H1 (cell line): Measurements from ENCODE around the gene ERMARD. TPM values are rescaled to one million over a fixed set of nuclear protein-coding genes. Genes with fewer than 3 reads are reported as not detected.

ENCODE experiments used
- CTCF ChIA-PET: fragments of 300-600 bp; sonication (Branson Sonifier 250); formaldehyde crosslinking; loops from one replicate; lab custom pipeline; 2021; ENCODE audit not compliant: partially characterized antibody; lab: Charles Lee
- POLR2A ChIA-PET: fragments of 300-600 bp; sonication (Branson Sonifier 250); formaldehyde crosslinking; loops from one replicate; lab custom pipeline; 2021; ENCODE audit warnings: inconsistent platforms; ENCODE audit not compliant: partially characterized antibody; lab: Charles Lee
- DNase-seq, 2 experiments: peaks; one replicate each; pipeline versions ENCODE4 v3.0.0 to v3.0.0-alpha.2; 2010 to 2022; ENCODE audit warnings: low spot score in 2 of 2, low read depth in 1 of 2, mixed read lengths in 1 of 2
- FAIRE-seq: peaks from 2 replicates; lab custom pipeline; 2011; peaks lifted over from hg19 to GRCh38; lab: Jason Lieb, UNC
- H2AFZ ChIP-seq: 2 replicates; pipeline ENCODE4 v1.8.1; 2012; ENCODE audit warnings: low read length, inconsistent platforms
- H2AK5ac ChIP-seq: 2 replicates; pipeline ENCODE4 v1.6.1; 2013; ENCODE audit warnings: low read depth, low read length
- H2BK120ac ChIP-seq: replicated peaks from 2 replicates; pipeline ENCODE3; 2013; ENCODE audit warnings: low read depth, low read length, inconsistent platforms
- H2BK12ac ChIP-seq: 2 replicates; pipeline ENCODE4 v1.6.1; 2013; ENCODE audit warnings: low read depth, low read length
- H2BK15ac ChIP-seq: 2 replicates; pipeline ENCODE4 v1.6.1; 2013; ENCODE audit warnings: low read length
- H2BK20ac ChIP-seq: 2 replicates; pipeline ENCODE4 v1.6.1; 2013; ENCODE audit warnings: low read length
- H2BK5ac ChIP-seq: 2 replicates; pipeline ENCODE4 v1.6.1; 2013; ENCODE audit warnings: low read depth, low read length
- H3K14ac ChIP-seq: 2 replicates; pipeline ENCODE4 v1.6.1; 2013; ENCODE audit warnings: inconsistent platforms; ENCODE audit not compliant: insufficient read length
- H3K18ac ChIP-seq: 2 replicates; pipeline ENCODE4 v1.6.1; 2013; ENCODE audit warnings: low read length; ENCODE audit errors: extremely low read depth
- H3K23ac ChIP-seq: 2 replicates; pipeline ENCODE4 v1.6.1; 2013; ENCODE audit warnings: inconsistent platforms; ENCODE audit not compliant: insufficient read length
- H3K23me2 ChIP-seq: 2 replicates; pipeline ENCODE4 v1.6.1; 2013; ENCODE audit warnings: low read depth, low read length
- H3K27ac ChIP-seq: 2 replicates; pipeline ENCODE4 v1.6.1; 2011; ENCODE audit warnings: low read depth, low read length, inconsistent platforms
- H3K27me3 ChIP-seq, 4 experiments: replicated peaks in 1 of 4; 1 replicate in 1 of 4; 2 replicates in 3 of 4; pipeline versions ENCODE4 v1.6.1 to v1.8.1; 2011 to 2013; ENCODE audit warnings: low read length in 3 of 4, mild to moderate bottlenecking in 3 of 4, inconsistent platforms in 2 of 4, mixed read lengths in 2 of 4, moderate library complexity in 1 of 4; ENCODE audit not compliant: control insufficient read depth in 3 of 4, insufficient read depth in 3 of 4; ENCODE audit errors: extremely low read depth in 1 of 4
- H3K36me3 ChIP-seq, 4 experiments: 2 replicates each; pipeline versions ENCODE4 v1.6.1 to v1.8.1; 2011 to 2013; ENCODE audit warnings: mild to moderate bottlenecking in 4 of 4, low read length in 3 of 4, moderate library complexity in 2 of 4, control low read depth in 1 of 4, inconsistent platforms in 1 of 4; ENCODE audit not compliant: insufficient read depth in 4 of 4, control insufficient read depth in 2 of 4
- H3K4ac ChIP-seq: replicated peaks from 2 replicates; pipeline ENCODE3; 2013; ENCODE audit warnings: low read length, low read depth, mixed read lengths, inconsistent platforms; ENCODE audit not compliant: insufficient read length
- H3K4me1 ChIP-seq, 4 experiments: replicated peaks in 1 of 4; 1 replicate in 1 of 4; 2 replicates in 3 of 4; pipeline versions ENCODE4 v1.6.1 to v1.8.1; 2011 to 2013; ENCODE audit warnings: low read length in 3 of 4, inconsistent platforms in 2 of 4, mixed read lengths in 1 of 4; ENCODE audit not compliant: insufficient read depth in 4 of 4, control insufficient read depth in 3 of 4
- H3K4me2 ChIP-seq, 2 experiments: 2 replicates each; pipeline versions ENCODE4 v1.6.1 to v1.8.1; 2011 to 2013; ENCODE audit warnings: low read depth in 2 of 2, low read length in 2 of 2, control low read depth in 1 of 2, inconsistent platforms in 1 of 2, mild to moderate bottlenecking in 1 of 2; ENCODE audit not compliant: insufficient read depth in 1 of 2
- H3K4me3 ChIP-seq, 4 experiments: fragments of 200-600, 300-600 bp in 1 of 4; sonication (generic), shearing (Covaris generic), sonication (Bioruptor Twin) in 1 of 4; 2 replicates each; pipeline versions ENCODE4 v1.5.1 to v1.8.1; 2011 to 2016; ENCODE audit warnings: low read length in 4 of 4, low read depth in 3 of 4, control low read depth in 2 of 4, inconsistent platforms in 2 of 4, mild to moderate bottlenecking in 2 of 4, mixed read lengths in 1 of 4, moderate library complexity in 1 of 4; ENCODE audit not compliant: insufficient read depth in 2 of 4; ENCODE audit errors: extremely low read depth in 1 of 4
- H3K56ac ChIP-seq: replicated peaks from 2 replicates; pipeline ENCODE3; 2013; ENCODE audit warnings: low read depth, mild to moderate bottlenecking, mixed read lengths, low read length, inconsistent platforms; ENCODE audit not compliant: insufficient read length
- H3K79me1 ChIP-seq: 2 replicates; pipeline ENCODE4 v1.6.1; 2013; ENCODE audit warnings: low read depth, low read length, control low read depth
- H3K79me2 ChIP-seq, 2 experiments: 2 replicates each; pipeline versions ENCODE4 v1.6.1 to v1.8.1; 2012 to 2013; ENCODE audit warnings: low read length in 2 of 2, mild to moderate bottlenecking in 2 of 2, inconsistent platforms in 1 of 2; ENCODE audit not compliant: insufficient read depth in 2 of 2, control insufficient read depth in 1 of 2
- H3K9ac ChIP-seq, 4 experiments: replicated peaks in 1 of 4; 1 replicate in 1 of 4; 2 replicates in 3 of 4; pipeline versions ENCODE4 v1.6.1 to v1.8.1; 2011 to 2013; ENCODE audit warnings: low read depth in 3 of 4, low read length in 3 of 4, control low read depth in 2 of 4, mild to moderate bottlenecking in 2 of 4, moderate library complexity in 2 of 4, inconsistent platforms in 1 of 4; ENCODE audit errors: extremely low read depth in 1 of 4
- H3K9me3 ChIP-seq, 2 experiments: 2 replicates each; pipeline versions ENCODE4 v1.6.1 to v1.8.1; 2012 to 2013; ENCODE audit warnings: mild to moderate bottlenecking in 2 of 2, moderate library complexity in 2 of 2, control low read depth in 1 of 2, inconsistent platforms in 1 of 2, low read depth in 1 of 2, low read length in 1 of 2, mixed read lengths in 1 of 2; ENCODE audit not compliant: insufficient read depth in 2 of 2
- H4K20me1 ChIP-seq, 2 experiments: replicated peaks in 1 of 2; 2 replicates each; pipeline versions ENCODE3 to v1.8.1; 2011 to 2013; ENCODE audit warnings: inconsistent platforms in 2 of 2, low read length in 2 of 2, mild to moderate bottlenecking in 1 of 2; ENCODE audit not compliant: insufficient read depth in 2 of 2, control insufficient read depth in 1 of 2
- H4K5ac ChIP-seq: 2 replicates; pipeline ENCODE4 v1.6.1; 2013; ENCODE audit warnings: low read length, low read depth, mixed read lengths, inconsistent platforms; ENCODE audit not compliant: insufficient read length
- H4K8ac ChIP-seq: 2 replicates; pipeline ENCODE4 v1.8.0; 2013; ENCODE audit warnings: mild to moderate bottlenecking, moderate library complexity, low read length, inconsistent platforms; ENCODE audit not compliant: insufficient read depth; ENCODE audit errors: extremely low read depth
- H4K91ac ChIP-seq: replicated peaks from 2 replicates; pipeline ENCODE3; 2013; ENCODE audit warnings: low read length, mixed read lengths, inconsistent platforms; ENCODE audit not compliant: insufficient read length
- BRCA1 ChIP-seq: IDR thresholded peaks from 2 replicates; pipeline ENCODE4 v1.6.1; 2012; ENCODE audit warnings: low read depth, low read length, improper control_type of control experiment
- CEBPB ChIP-seq: IDR thresholded peaks from 2 replicates; pipeline ENCODE4 v1.6.1; 2012; ENCODE audit warnings: low read depth, low read length
- CHD1 ChIP-seq: IDR thresholded peaks from 2 replicates; pipeline ENCODE4 v1.6.1; 2012; ENCODE audit warnings: low read depth, low read length, improper control_type of control experiment
- EGR1 ChIP-seq: IDR thresholded peaks from 2 replicates; pipeline ENCODE4 v1.6.1; 2011; ENCODE audit warnings: low read depth, low read length, borderline replicate concordance
- FOSL1 ChIP-seq: IDR thresholded peaks from 2 replicates; pipeline ENCODE4 v1.6.1; 2011; ENCODE audit warnings: mild to moderate bottlenecking, low read depth, low read length, moderate library complexity; ENCODE audit not compliant: insufficient read depth
- KDM5A ChIP-seq: fragments of 200-600 bp; IDR thresholded peaks from 2 replicates; pipeline ENCODE4 v1.7.1; 2012; ENCODE audit warnings: mild to moderate bottlenecking, low read length, inconsistent platforms, mixed read lengths
- SAP30 ChIP-seq: fragments of 300-600 bp; sonication (generic); IDR thresholded peaks from 2 replicates; pipeline ENCODE4 v1.7.1; 2012; ENCODE audit warnings: low read length, moderate library complexity, mild to moderate bottlenecking, inconsistent platforms; ENCODE audit not compliant: insufficient read depth, insufficient replicate concordance
- SIN3A ChIP-seq, 2 experiments: IDR thresholded peaks in 1 of 2; conservative IDR thresholded peaks in 1 of 2; 2 replicates each; pipeline ENCODE4 v1.6.1; 2011 to 2012; ENCODE audit warnings: low read length in 2 of 2, improper control_type of control experiment in 1 of 2, low read depth in 1 of 2, mild to moderate bottlenecking in 1 of 2
- WGBS, 2 experiments: shearing (Covaris generic) in 1 of 2; methylation state at CpG; one replicate each; pipeline versions ENCODE4 v1.1.6 to v1.1.7; 2013 to 2015; ENCODE audit warnings: low lambda C conversion rate in 2 of 2, mixed read lengths in 2 of 2, inconsistent platforms in 1 of 2, low coverage in 1 of 2, missing lambda C conversion rate in 1 of 2; ENCODE audit not compliant: insufficient replicate concordance in 2 of 2, insufficient coverage in 1 of 2, insufficient read length in 1 of 2; ENCODE audit errors: extremely low coverage in 1 of 2, missing lambda C conversion rate in 1 of 2; 5-methylcytosine and 5-hydroxymethylcytosine counted together
- polyA plus RNA-seq, 7 experiments: library from polyadenylated mRNA; depleted of rRNA in 3 of 7; stranded (reverse) in 5 of 7; unstranded in 2 of 7; fragments of >200 nt in 5 of 7; fragments of 200-250 nt in 2 of 7; gene quantifications; 1 replicate in 5 of 7; 2 replicates in 1 of 7; 4 replicates in 1 of 7; pipeline versions ENCODE4 v1.2.1 to v1.2.3, GENCODE V29; 2011 to 2013; ENCODE audit warnings: missing spikeins in 2 of 7, mixed read lengths in 2 of 7
- total RNA-seq: library from RNA; stranded (reverse); fragmentation: NEBNext Ultra II Directional; extraction: Animal tissue kit (Norgen Biotek cat#: 25700); gene quantifications from 2 replicates; pipeline ENCODE4 v1.2.1, GENCODE V29; 2021
- TF ChIP-seq, protein P1 (sequence below): IDR thresholded peaks from 2 replicates; pipeline ENCODE4 v1.6.1; 2012; ENCODE audit warnings: low read length, inconsistent platforms
- TF ChIP-seq, protein P2 (sequence below), 3 experiments: IDR thresholded peaks; 1 replicate in 2 of 3; 2 replicates in 1 of 3; pipeline versions ENCODE4 v1.5.1 to v1.6.1; 2011; ENCODE audit warnings: low read length in 3 of 3, mild to moderate bottlenecking in 3 of 3, inconsistent platforms in 2 of 3, low read depth in 1 of 3, moderate library complexity in 1 of 3; ENCODE audit not compliant: insufficient read depth in 1 of 3; ENCODE audit errors: control extremely low read depth in 1 of 3

Gene ERMARD
- total and polyA plus RNA-seq, 2 of the 8 experiments (the other 6 are each of a cell fraction or from before 2014, with no cell fraction given), result 12.2 to 25.6 TPM

DNA sequence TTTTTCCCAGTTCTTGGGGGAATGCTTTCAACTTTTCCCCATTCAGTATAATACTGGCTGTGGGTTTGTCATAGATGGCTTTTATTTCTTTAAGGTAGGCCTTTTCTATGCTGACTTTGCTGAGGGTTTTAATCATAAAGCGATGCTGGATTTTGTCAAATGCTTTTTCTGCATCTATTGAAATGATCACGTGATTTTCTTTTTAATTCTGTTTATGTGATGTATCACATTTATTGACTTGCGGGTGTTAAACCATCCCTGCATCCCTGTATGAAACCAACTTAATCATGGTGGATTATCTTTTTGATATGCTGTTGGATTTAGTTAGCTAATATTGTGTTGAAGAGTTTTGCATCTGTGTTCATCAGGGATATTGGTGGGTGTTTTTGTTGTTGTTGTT is 65.6 kb downstream of the ERMARD start:
- Histone ChIP-seq H4K91ac (no peak overlapping the region), H3K9ac (no peak overlapping the region), H3K4me3 (no peak overlapping the region), H2AFZ (no peak overlapping the region), H3K4me2 (no peak overlapping the region), H3K79me2 (no peaks in the 10 kb centered on the region), H3K36me3 (no peaks in the 10 kb centered on the region), H2BK20ac (no peak overlapping the region), H3K4ac (no peak overlapping the region), H3K18ac (no peak overlapping the region), H4K5ac (no peak overlapping the region), H2BK15ac (no peak overlapping the region), H3K23me2 (no peaks in the 10 kb centered on the region), H4K8ac (no peak overlapping the region), H3K27me3 (no peaks in the 10 kb centered on the region), H3K4me1 (peaks cover 0 to 6% (median 0%) of the 10 kb centered on the region in 4 experiments; a peak in 2 of 7 replicates), H3K9me3 (peaks cover 7 to 11% of the 10 kb centered on the region in 2 experiments; a peak in 2 of 4 replicates), H3K79me1 (no peaks in the 10 kb centered on the region), H3K27ac (no peak overlapping the region), H2BK5ac (no peak overlapping the region), H2AK5ac (no peak overlapping the region), H4K20me1 (no peaks in the 10 kb centered on the region), H2BK120ac (no peak overlapping the region), H2BK12ac (no peak overlapping the region), H3K23ac (no peak overlapping the region), H3K14ac (no peak overlapping the region), H3K56ac (no peak overlapping the region)
- 78% methylated on average over 3 of the region's 3 CpGs; no CpG with 5 or more reads in 1 of the 2 experiments for whole genome bisulfite sequencing, 2 experiments
- CTCF ChIA-PET, result interaction anchor here (2.4 kb wide), 1 partner anchor 15 kb away, joined by 11 read pairs; no protein-coding TSS in a partner anchor
- FAIRE-seq (no peak), DNase-seq (no peak)
- POLR2A ChIA-PET, result no interaction called here
- no peak for TF ChIP-seq SAP30
- no peak for TF ChIP-seq SIN3A (conservative IDR thresholded peaks at IDR 0.05 in 1 of 2, IDR thresholded peaks at IDR 0.05 in 1 of 2; ENCODE audit: low read depth in 1 of 2, low read length in 2 of 2)
- TF ChIP-seq CEBPB, result no peak
- TF ChIP-seq, protein P1, sequence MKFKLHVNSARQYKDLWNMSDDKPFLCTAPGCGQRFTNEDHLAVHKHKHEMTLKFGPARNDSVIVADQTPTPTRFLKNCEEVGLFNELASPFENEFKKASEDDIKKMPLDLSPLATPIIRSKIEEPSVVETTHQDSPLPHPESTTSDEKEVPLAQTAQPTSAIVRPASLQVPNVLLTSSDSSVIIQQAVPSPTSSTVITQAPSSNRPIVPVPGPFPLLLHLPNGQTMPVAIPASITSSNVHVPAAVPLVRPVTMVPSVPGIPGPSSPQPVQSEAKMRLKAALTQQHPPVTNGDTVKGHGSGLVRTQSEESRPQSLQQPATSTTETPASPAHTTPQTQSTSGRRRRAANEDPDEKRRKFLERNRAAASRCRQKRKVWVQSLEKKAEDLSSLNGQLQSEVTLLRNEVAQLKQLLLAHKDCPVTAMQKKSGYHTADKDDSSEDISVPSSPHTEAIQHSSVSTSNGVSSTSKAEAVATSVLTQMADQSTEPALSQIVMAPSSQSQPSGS, result no peak
- TF ChIP-seq, protein P2, sequence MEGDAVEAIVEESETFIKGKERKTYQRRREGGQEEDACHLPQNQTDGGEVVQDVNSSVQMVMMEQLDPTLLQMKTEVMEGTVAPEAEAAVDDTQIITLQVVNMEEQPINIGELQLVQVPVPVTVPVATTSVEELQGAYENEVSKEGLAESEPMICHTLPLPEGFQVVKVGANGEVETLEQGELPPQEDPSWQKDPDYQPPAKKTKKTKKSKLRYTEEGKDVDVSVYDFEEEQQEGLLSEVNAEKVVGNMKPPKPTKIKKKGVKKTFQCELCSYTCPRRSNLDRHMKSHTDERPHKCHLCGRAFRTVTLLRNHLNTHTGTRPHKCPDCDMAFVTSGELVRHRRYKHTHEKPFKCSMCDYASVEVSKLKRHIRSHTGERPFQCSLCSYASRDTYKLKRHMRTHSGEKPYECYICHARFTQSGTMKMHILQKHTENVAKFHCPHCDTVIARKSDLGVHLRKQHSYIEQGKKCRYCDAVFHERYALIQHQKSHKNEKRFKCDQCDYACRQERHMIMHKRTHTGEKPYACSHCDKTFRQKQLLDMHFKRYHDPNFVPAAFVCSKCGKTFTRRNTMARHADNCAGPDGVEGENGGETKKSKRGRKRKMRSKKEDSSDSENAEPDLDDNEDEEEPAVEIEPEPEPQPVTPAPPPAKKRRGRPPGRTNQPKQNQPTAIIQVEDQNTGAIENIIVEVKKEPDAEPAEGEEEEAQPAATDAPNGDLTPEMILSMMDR (IDR thresholded peaks at IDR 0.05; ENCODE audit: control extremely low read depth in 1 of 3, insufficient read depth in 1 of 3, low read depth in 1 of 3, low read length in 3 of 3), result no peak
- TF ChIP-seq KDM5A, result no peak
- TF ChIP-seq EGR1, result no peak
- no peak for TF ChIP-seq FOSL1
- no peak for TF ChIP-seq CHD1
- no peak for TF ChIP-seq BRCA1
